LNCAP (cell line): Measurements from ENCODE around the gene ZNRF2.
A peak's percentile ranks its signal among the peaks of the same experiment; 100 is the strongest.

ENCODE experiments used
- CTCF ChIP-seq: fragments of 450-650 bp; IDR thresholded peaks from 2 replicates; pipeline ENCODE4 v1.5.1; 2017; ENCODE audit warnings: mild to moderate bottlenecking

Gene ZNRF2

GRCh38 chr7:30406664-30407425 is 122.4 kb downstream of the ZNRF2 start:
- no peak for TF ChIP-seq CTCF

- no peak for TF ChIP-seq CTCF
Measured at GRCh38 chr7:30411173-30411572, 126.8 kb downstream of the ZNRF2 start.

GRCh38 chr7:30411897-30412296 is 127.5 kb downstream of the ZNRF2 start:
- TF ChIP-seq CTCF: no peak

- TF ChIP-seq CTCF: peak; percentile 59
Measured at GRCh38 chr7:30412782-30413504, 128.5 kb downstream of the ZNRF2 start.

GRCh38 chr7:30413864-30414263 is 129.5 kb downstream of the ZNRF2 start:
- TF ChIP-seq CTCF: no peak
